HL-60 (cell line): ENCODE data around the gene OGFR.

ENCODE experiments used
- CTCF ChIP-seq: IDR thresholded peaks from one replicate; pipeline ENCODE4 v1.5.1; 2011; ENCODE audit warnings: low read length, control low read depth, inconsistent platforms; ENCODE audit not compliant: insufficient read depth
- POLR2AphosphoS5 ChIP-seq: IDR thresholded peaks from 2 replicates; pipeline ENCODE4 v1.6.1; 2012; ENCODE audit warnings: low read depth

- TF ChIP-seq CTCF: no peak
- no peak for TF ChIP-seq POLR2AphosphoS5
Measured at GRCh38 chr20:62846166-62846890, 41.7 kb downstream of the OGFR start.
